AG10803 (cell line): ENCODE results near the gene SF3B3.

Source experiments
- DNase-seq: peaks from one replicate; pipeline ENCODE4 v3.0.0; 2010; ENCODE audit warnings: low read depth
- H3K4me3 ChIP-seq: 2 replicates; pipeline ENCODE4 v1.5.1; 2011; ENCODE audit warnings: mild to moderate bottlenecking, low read length, control low read depth
- TF ChIP-seq, protein P1 (sequence below): conservative IDR thresholded peaks from 2 replicates; pipeline ENCODE4 v1.5.1; 2011; ENCODE audit warnings: mild to moderate bottlenecking, low read length, control low read depth, inconsistent platforms

The SF3B3 gene

DNA sequence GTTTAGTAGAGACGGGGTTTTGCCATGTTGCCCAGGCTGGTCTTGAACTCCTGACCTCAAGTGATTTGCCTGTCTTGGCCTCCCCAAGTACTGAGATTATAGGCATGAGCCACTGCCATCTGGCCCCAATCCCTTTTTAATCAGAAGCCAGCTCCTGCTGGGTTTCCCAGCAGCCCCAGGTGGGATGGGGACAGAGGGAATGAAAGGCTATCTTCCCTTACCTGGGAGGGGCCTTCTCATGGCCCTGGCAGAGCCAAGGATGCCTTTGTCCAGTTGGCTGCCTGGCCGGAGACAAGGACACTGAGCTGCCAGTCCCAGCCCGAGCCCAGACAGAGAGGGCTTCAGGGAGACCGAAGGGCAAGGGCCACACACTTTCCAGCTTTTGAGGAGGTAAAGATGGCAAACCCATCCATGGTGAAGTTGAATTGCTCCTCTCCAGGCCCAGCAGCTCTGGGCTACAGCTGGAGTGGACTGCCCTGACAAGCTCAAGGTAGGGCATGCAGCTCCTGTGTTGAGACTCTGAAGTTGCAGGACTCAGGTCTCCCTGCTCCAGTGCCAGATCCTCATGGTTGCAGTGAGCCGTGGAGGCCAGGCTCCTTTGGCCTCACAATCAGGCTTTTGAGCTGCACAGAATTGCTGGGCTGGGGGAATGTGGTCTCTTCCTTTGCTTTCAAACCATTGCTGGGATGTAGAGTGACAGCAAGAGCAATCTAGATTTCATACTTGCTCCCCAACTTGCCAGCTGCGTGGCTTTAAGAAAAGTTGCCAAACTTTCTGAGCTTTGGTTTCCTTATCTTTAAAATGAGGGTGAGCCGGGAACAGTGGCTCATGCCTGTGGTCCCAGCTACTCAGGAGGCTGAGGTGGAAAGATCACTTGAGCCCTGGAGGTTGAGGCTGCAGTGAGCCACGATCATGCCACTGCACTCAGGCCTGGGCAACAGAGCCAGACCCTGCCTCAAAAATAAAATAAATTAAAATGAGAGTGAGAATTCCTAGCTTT, 78.3 kb downstream of the SF3B3 start:
- TF ChIP-seq, protein P1, sequence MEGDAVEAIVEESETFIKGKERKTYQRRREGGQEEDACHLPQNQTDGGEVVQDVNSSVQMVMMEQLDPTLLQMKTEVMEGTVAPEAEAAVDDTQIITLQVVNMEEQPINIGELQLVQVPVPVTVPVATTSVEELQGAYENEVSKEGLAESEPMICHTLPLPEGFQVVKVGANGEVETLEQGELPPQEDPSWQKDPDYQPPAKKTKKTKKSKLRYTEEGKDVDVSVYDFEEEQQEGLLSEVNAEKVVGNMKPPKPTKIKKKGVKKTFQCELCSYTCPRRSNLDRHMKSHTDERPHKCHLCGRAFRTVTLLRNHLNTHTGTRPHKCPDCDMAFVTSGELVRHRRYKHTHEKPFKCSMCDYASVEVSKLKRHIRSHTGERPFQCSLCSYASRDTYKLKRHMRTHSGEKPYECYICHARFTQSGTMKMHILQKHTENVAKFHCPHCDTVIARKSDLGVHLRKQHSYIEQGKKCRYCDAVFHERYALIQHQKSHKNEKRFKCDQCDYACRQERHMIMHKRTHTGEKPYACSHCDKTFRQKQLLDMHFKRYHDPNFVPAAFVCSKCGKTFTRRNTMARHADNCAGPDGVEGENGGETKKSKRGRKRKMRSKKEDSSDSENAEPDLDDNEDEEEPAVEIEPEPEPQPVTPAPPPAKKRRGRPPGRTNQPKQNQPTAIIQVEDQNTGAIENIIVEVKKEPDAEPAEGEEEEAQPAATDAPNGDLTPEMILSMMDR = no peak
- H3K4me3 ChIP-seq = no peak overlapping the region
- no peak for DNase-seq

GRCh38 chr16:70602831-70603230, 79.2 kb downstream of the SF3B3 start:
- DNase-seq = no peak
- TF ChIP-seq, protein P1 = no peak
- H3K4me3 ChIP-seq = no peak overlapping the region

- no peak for DNase-seq
- TF ChIP-seq, protein P1 = 0 out of 2 replicates have a peak, but pooled peaks have one; percentile 4
- H3K4me3 ChIP-seq = no peak overlapping the region
Measured at GRCh38 chr16:70604407-70605282, 81.0 kb downstream of the SF3B3 start.

- H3K4me3 ChIP-seq = no peak overlapping the region
- no peak for DNase-seq
- TF ChIP-seq, protein P1 = no peak
Measured at GRCh38 chr16:70605283-70605657, 81.7 kb downstream of the SF3B3 start.

DNA sequence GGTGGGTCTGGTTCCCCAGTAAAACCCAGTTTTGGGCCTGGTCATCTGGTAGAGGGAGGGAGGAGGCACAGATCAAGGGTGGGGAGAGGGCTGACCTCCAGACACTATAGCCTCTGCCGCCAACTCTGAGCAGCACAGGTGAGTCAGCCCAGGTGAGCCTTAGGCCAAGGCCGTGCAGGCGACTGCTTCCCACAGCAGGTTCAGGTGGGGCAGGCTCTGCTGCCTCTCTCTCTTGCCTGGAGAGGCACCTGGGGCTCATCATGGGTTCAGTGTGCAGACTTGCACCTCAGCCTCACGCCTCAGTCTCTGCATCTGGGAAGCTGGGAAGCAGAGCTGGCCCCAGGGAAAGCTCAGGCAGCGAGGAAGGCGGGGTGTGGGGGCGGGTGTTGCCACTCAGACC, 84.9 kb downstream of the SF3B3 start:
- no peak for DNase-seq
- TF ChIP-seq, protein P1 = no peak
- H3K4me3 ChIP-seq = no peak overlapping the region

DNA sequence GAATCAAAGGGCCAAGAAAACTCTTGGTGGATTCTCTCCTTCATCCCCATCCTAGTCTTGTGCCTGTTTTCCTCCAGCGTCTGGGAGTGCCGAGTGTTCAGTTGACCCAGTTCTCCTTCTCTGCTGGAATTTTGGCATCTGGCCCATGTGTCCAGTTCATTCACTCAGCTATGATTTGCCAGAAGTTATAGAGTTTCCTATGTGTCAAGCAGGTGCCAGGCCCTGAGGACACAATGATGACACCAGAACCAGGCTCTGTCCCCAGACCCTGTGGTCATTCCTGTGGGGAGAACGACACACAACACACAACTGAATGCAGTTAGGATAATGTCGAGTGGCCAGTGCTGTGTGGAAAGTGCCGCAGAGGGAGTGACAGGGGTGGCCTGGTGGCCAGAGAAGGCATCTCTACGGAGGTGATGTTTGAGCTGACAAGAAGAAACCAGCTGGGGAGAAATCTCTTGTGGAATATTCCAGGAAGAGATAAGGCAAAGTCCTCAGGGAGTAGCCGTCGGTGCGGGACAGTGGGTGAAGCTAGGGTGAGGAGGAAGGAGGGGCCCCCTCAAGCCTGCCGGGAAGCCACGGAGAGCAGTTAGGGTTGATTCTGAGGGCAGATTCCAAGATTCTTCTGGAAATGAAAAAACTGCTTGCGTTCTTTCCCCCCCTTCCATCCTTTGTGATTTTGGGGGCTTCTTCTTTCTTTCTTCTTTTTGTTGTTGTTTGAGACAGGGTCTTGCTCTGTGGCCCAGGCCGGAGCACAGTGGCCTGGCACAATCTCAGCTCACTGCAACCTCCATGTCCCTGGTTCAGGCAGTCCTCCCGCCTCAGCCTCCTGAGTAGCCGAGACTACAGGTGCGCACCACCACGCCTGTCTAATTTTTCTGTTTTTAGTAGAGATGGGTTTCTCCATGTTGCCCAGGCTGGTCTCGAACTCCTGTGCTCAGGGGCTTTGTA, 86.9 kb downstream of the SF3B3 start:
- H3K4me3 ChIP-seq = no peak overlapping the region
- no peak for DNase-seq
- TF ChIP-seq, protein P1 = no peak
